ENCODE measurements around the gene CHST4. TPM values are rescaled to one million over a fixed set of nuclear protein-coding genes. Genes with fewer than 3 reads are reported as not detected.

Gene CHST4
- total RNA-seq, 1 experiment from 2014 or later = 3.1 TPM

- no peaks in the 10 kb centered on the region for H3K27me3 ChIP-seq (ENCODE audit: insufficient read depth, low read depth)
- H3K27ac ChIP-seq = no peak within 1 kb of the TSS
- H3K4me3 ChIP-seq = no peak within 1 kb of the TSS
- H3F3A ChIP-seq (ENCODE audit: insufficient read depth, low read depth) = no peaks in the 10 kb centered on the region; the same call in 1 of the 2 replicates
- no peaks in the 10 kb centered on the region for H4K20me1 ChIP-seq (ENCODE audit: insufficient read depth)
- H3K9me3 ChIP-seq (ENCODE audit: insufficient read depth, low read depth) = no peaks in the 10 kb centered on the region
- no TSS peak for BruUV-seq (replicated peaks)
- no peaks in the 10 kb centered on the region for H3K9me2 ChIP-seq (ENCODE audit: insufficient read depth)
- POLR2A ChIA-PET (ENCODE audit: unreplicated experiment) = no interaction called here
- intact Hi-C loops (cut with micrococcal nuclease; ENCODE audit: unreplicated experiment) = no loop called here
- DNase-seq = no peak
- no peaks in the 10 kb centered on the region for H3K36me3 ChIP-seq (ENCODE audit: low read depth)
- peaks cover 10% of the 10 kb centered on the region for H3K4me1 ChIP-seq (replicated peaks; ENCODE audit: insufficient read depth)
- H2AFZ ChIP-seq = no peak within 1 kb of the TSS
- CTCF ChIA-PET = interaction anchor here (1.6 kb wide), 1 partner anchor 11 kb away, joined by 5 read pairs; no protein-coding TSS in a partner anchor
- H3K4me2 ChIP-seq = no peak within 1 kb of the TSS
- no peak for TF ChIP-seq EZH2 (IDR thresholded peaks at IDR 0.05; ENCODE audit: low read depth)
- TF ChIP-seq, protein P1, sequence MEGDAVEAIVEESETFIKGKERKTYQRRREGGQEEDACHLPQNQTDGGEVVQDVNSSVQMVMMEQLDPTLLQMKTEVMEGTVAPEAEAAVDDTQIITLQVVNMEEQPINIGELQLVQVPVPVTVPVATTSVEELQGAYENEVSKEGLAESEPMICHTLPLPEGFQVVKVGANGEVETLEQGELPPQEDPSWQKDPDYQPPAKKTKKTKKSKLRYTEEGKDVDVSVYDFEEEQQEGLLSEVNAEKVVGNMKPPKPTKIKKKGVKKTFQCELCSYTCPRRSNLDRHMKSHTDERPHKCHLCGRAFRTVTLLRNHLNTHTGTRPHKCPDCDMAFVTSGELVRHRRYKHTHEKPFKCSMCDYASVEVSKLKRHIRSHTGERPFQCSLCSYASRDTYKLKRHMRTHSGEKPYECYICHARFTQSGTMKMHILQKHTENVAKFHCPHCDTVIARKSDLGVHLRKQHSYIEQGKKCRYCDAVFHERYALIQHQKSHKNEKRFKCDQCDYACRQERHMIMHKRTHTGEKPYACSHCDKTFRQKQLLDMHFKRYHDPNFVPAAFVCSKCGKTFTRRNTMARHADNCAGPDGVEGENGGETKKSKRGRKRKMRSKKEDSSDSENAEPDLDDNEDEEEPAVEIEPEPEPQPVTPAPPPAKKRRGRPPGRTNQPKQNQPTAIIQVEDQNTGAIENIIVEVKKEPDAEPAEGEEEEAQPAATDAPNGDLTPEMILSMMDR (conservative IDR thresholded peaks at IDR 0.05) = no peak
- H3K79me2 ChIP-seq (ENCODE audit: low read depth) = no peaks in the 10 kb centered on the region
These were observed 37.1 kb upstream of the CHST4 start, which contains the start of gene ZNF19 for GRCh38 chr16:71489122-71489521. ZNF19 (minus strand) TSS chr16:71489324; CDS start chr16:71482114, 7,210 bp downstream.

GRCh38 chr16:71490361-71490760 is 35.9 kb upstream of the CHST4 start:
- TF ChIP-seq, protein P1 (conservative IDR thresholded peaks at IDR 0.05) = no peak
- no peak for TF ChIP-seq EZH2 (IDR thresholded peaks at IDR 0.05; ENCODE audit: low read depth)
- Histone ChIP-seq H3K27ac (no peak overlapping the region), H3K4me3 (no peak overlapping the region), H3K36me3 (ENCODE audit: low read depth) (no peaks in the 10 kb centered on the region), H3K4me2 (no peak overlapping the region), H2AFZ (no peak overlapping the region), H3K27me3 (ENCODE audit: insufficient read depth, low read depth) (no peaks in the 10 kb centered on the region), H3K79me2 (ENCODE audit: low read depth) (no peaks in the 10 kb centered on the region), H3K9me2 (ENCODE audit: insufficient read depth) (no peaks in the 10 kb centered on the region), H3K4me1 (replicated peaks; ENCODE audit: insufficient read depth) (peaks cover 4% of the 10 kb centered on the region; the same call in 1 of the 2 replicates), H4K20me1 (ENCODE audit: insufficient read depth) (no peaks in the 10 kb centered on the region), H3F3A (ENCODE audit: insufficient read depth, low read depth) (no peaks in the 10 kb centered on the region), H3K9me3 (ENCODE audit: insufficient read depth, low read depth) (no peaks in the 10 kb centered on the region)
- CTCF ChIA-PET = interaction anchor here (1.6 kb wide), 1 partner anchor 9 kb away, joined by 5 read pairs; no protein-coding TSS in a partner anchor
- POLR2A ChIA-PET (ENCODE audit: unreplicated experiment) = interaction anchor here (0.6 kb wide), 1 partner anchor 107 kb away, joined by 6 read pairs; no protein-coding TSS in a partner anchor
- no TSS peak for BruUV-seq (replicated peaks)
- intact Hi-C loops (cut with micrococcal nuclease; ENCODE audit: unreplicated experiment) = no loop called here
- no peak for DNase-seq

- H3K27ac ChIP-seq = no peak overlapping the region
- no peak for DNase-seq
- H3K9me2 ChIP-seq (ENCODE audit: insufficient read depth) = no peaks in the 10 kb centered on the region
- TF ChIP-seq, protein P1 (conservative IDR thresholded peaks at IDR 0.05) = no peak
- TF ChIP-seq EZH2 (IDR thresholded peaks at IDR 0.05; ENCODE audit: low read depth) = no peak
- intact Hi-C loops (cut with micrococcal nuclease; ENCODE audit: unreplicated experiment) = no loop called here
- no peaks in the 10 kb centered on the region for H3K4me1 ChIP-seq (replicated peaks; ENCODE audit: insufficient read depth)
- H3F3A ChIP-seq (ENCODE audit: insufficient read depth, low read depth) = no peaks in the 10 kb centered on the region
- no peaks in the 10 kb centered on the region for H3K9me3 ChIP-seq (ENCODE audit: insufficient read depth, low read depth)
- no peaks in the 10 kb centered on the region for H3K27me3 ChIP-seq (ENCODE audit: insufficient read depth, low read depth)
- no peak overlapping the region for H2AFZ ChIP-seq
- H3K4me2 ChIP-seq = no peak overlapping the region
- BruUV-seq (replicated peaks) = no TSS peak
- POLR2A ChIA-PET (ENCODE audit: unreplicated experiment) = no interaction called here
- H3K36me3 ChIP-seq (ENCODE audit: low read depth) = no peaks in the 10 kb centered on the region
- no peak overlapping the region for H3K4me3 ChIP-seq
- CTCF ChIA-PET = no interaction called here
- H4K20me1 ChIP-seq (ENCODE audit: insufficient read depth) = no peaks in the 10 kb centered on the region
- H3K79me2 ChIP-seq (ENCODE audit: low read depth) = no peaks in the 10 kb centered on the region
These were observed 35.2 kb upstream of the CHST4 start for GRCh38 chr16:71491054-71491453.
